NCI-H460 (cell line): ENCODE results near the gene CD3D. TPM values are rescaled to one million over a fixed set of nuclear protein-coding genes. Genes with fewer than 3 reads are reported as not detected.
"Not testable (repeated sequence)": the region's sequence is repeated elsewhere in the genome, so short reads cannot be mapped to it uniquely, and the experiment has no call there.

Experiments used
- DNase-seq: peaks from one replicate; pipeline ENCODE4 v3.0.0-alpha.2; 2016; ENCODE audit warnings: low read depth; ENCODE audit errors: extremely low read depth
- total RNA-seq: library from RNA; depleted of rRNA; stranded (reverse); fragments of >200 nt; shearing (Covaris generic); gene quantifications from 2 replicates; pipeline ENCODE4 v1.2.3, GENCODE V29; 2014

Gene CD3D
- total RNA-seq, 1 experiment from 2014 or later: not detected

- no peak for DNase-seq
Measured at GRCh38 chr11:118340449-118340848, 2.1 kb downstream of the CD3D start.

DNA sequence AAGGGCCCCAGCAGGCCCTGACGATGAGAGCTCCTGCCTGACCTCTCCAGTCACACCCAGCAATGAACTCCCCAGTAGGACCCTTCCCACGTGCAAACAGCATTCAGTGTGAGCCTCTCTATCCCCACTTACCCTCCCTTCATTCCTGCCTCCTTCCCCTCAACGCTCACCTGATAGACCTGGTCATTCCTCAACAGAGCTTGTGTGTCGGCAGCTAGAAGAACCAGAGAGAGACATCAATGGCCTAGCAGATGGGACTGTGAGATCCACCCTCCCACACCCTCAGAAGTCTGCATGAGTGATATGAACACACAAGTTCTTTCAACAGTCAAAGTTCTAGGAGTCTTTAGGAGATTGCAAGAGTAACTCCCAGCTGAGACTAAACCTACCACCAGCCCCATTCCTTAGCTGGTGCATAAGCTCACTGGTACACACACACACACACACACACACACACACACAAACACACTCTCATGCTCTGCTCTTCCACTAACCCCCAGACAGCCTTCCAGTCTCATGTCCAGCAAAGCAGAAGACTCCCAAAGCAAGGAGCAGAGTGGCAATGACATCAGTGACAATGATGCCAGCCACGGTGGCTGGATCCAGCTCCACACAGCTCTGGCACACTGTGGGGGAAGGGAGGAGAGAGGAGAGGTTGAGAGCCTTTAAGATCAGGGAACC, 3.1 kb downstream of the CD3D start:
- DNase-seq: no peak

GRCh38 chr11:118338637-118339061, 3.9 kb downstream of the CD3D start:
- no peak for DNase-seq

- DNase-seq: no peak
Measured at GRCh38 chr11:118334745-118335144, 7.8 kb downstream of the CD3D start.

DNA sequence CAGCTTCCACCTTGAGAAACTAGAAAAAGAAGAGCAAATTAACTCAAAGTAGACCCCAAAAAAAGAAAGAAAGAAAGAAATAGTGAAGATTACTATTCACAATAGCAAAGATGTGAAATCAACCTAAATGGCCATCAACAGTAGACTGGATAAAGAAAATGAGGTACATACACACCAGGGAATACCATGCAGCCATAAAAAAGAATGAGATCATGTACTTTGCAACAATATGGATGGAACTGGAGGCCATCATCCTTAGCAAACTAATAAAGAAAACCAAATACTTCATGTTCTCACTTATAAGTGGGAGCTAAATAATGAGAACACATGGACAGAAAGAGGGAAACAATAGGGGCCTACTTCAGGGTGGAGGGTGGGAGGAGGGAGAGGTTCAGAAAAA, 13.8 kb downstream of the CD3D start:
- no peak for DNase-seq

GRCh38 chr11:118325283-118325682, 17.2 kb downstream of the CD3D start:
- no peak for DNase-seq

DNA sequence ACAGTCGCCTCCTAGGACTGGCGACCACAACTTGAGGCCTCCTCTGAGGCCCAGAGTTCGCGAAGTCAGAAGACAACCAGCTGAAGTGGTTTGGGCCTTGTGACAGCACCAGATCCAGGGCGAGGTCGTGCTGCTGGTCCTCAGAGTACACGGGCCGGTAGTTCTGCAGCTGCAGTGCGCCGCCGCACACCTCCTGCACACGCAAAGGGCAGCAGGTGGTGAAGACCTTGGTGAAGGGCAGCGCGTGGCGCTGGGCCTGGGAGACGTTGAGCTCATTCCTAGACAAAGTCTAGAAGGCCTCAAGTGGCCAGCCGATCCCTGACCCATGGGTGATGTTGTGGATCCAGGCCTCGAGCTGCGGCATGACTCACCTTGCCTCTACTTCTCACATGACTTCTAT, 19.8 kb downstream of the CD3D start:
- DNase-seq: no peak

DNA sequence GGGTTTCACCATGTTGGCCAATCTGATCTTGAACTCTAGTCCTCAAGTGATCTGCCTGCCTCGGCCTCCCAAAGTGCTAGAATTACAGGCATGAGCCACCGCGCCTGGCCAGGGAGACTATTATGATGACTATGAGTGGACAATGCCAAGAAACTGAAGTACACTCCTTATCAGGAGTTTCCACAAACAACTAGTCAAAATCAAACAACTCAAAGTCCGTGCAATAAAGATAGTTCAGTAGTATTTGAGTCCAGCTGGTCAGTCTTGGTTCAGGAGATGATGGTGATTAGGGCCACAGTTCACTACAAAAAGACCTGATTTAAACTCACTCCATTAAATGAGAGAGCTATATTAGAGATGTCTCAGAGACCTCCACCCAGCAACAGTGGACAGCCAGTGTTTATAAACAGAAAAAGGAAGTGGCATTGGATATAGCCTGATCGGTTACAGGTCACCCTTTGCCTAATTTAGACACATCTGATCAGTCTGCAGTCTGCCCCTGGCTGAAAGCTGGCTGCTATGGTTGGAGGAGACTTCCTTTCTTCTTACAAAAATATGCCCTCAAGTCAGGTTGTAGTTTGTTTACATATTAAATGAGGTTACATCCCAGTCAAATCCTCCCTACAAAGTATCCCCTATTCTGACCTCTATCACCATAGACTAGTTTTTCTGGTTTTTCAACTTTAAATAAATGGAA, 21.0 kb downstream of the CD3D start:
- DNase-seq: no peak

GRCh38 chr11:118320515-118320914, 22.0 kb downstream of the CD3D start:
- DNase-seq: no peak

DNA sequence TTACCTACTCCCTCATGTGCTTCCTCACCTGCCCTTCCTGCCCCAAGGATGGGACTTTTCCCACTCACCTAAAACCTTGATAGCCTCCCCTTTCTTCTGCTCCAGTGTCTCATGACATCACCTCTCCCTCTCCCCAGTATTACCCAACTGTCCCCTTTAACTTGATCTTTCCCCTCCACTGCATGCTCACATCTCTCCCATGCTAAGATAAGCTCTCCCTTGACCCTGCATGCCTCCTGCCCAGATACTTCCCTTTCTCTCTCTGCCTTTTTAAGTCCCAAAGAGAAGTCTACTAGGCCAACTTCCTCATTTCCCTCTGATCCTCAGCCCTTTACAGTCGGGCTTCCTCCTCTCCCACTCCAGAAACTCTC, 23.2 kb downstream of the CD3D start:
- DNase-seq: no peak

- no peak for DNase-seq
Measured at GRCh38 chr11:118318581-118319336, 23.7 kb downstream of the CD3D start.

DNA sequence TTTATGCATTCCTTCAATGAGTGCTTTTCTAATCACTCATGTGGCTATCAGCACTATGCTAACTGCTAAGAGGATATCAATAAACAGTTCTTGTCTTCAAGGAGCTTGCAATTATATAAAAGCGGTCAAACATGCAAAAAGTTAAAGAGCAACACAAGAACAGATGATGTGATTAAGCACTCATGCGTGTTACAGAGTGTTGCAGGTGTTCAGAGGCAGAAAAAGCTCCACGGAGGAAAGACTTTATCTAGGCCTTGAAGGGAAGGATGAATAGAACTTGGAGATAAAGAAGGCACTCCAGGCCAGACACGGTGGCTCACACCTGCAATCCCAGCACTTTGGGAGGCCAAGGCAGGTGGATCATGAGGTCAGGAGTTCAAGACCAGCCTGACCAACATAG, 24.4 kb downstream of the CD3D start:
- no peak for DNase-seq

GRCh38 chr11:118314988-118315411, 27.5 kb downstream of the CD3D start:
- DNase-seq: no peak

DNA sequence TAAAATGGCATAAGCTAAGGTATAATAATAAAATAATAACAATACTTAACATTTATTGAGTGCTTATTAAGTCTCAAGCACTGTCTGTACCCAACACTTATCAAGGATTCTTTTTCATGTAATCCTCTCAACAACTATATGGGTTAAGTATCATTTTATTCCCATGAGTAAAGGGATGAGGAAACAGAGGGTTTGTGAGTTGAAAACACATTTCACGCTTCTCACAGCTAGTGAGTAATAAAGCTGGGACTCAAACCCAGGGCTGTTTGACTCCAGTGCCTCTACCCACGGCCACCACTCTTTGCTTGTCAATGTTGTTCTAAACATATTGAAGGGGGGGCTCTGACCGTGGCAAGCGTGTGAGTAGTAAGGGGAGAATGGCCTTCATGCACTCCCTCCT, 29.3 kb downstream of the CD3D start:
- no peak for DNase-seq

DNA sequence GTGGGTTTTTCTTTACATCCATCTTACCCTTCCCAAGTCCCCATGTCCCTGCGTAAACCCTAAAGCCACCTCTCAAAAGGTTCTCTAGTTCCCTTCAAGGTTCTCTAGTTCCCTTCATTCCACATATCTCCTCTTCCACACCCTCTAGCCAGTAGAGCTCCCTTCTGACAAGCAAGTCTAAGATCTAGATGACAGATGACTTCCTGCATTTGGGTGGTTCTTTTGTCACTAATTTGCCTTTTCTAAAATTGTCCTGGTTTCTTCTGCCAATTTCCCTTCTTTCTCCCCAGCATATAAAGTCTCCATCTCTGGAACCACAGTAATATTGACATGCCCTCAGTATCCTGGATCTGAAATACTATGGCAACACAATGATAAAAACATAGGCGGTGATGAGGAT, 30.2 kb downstream of the CD3D start:
- no peak for DNase-seq

GRCh38 chr11:118311518-118311917, 31.0 kb downstream of the CD3D start:
- no peak for DNase-seq

- no peak for DNase-seq
Measured at GRCh38 chr11:118310781-118311485, 31.6 kb downstream of the CD3D start.

DNA sequence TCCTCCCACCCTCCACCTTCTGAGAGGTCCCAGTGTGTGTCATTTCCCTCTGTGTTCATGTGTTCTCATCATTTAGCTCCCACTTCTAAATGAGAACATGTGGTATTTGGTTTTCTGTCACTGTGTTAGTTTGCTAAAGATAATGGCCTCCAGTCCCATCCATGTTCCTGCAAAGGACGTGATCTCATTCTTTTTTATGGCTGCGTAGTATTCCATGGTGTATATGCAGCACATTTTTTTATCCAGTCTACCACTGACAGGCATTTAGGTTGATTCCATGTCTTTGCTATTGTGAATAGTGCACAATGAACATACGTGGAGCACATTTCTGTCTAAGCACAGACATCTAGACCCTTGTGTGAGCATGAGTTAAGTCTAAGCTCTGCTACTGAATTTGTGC, 32.2 kb downstream of the CD3D start:
- DNase-seq: no peak

- DNase-seq: not testable (repeated sequence)
Measured at GRCh38 chr11:118308995-118309528, 33.4 kb downstream of the CD3D start.

DNA sequence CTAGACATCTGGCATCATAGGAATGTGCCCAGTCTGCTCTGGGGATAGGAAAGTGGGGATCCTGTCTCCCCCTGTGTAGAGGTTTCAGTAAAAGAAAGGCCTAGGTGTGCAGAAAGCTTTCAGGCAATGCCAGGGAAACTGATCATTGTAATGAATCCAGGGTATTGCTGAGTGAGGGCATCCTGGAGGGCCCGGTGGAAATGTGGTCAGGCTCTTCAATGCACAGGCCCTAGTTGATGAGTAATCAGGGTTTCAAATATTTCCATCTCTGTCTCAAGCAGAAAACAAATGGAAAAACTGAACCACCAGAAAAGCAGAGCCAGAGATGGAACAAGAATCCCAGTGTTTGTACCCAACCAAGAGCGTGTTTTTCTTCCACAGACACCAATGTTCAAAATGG, 35.9 kb downstream of the CD3D start:
- no peak for DNase-seq

GRCh38 chr11:118305726-118306125, 36.8 kb downstream of the CD3D start:
- DNase-seq: no peak
